ENCODE measurements around the gene ZNF428. TPM values are rescaled to one million over a fixed set of nuclear protein-coding genes. Genes with fewer than 3 reads are reported as not detected.
"Not testable (repeated sequence)": the region's sequence is repeated elsewhere in the genome, so short reads cannot be mapped to it uniquely, and the experiment has no call there.

The ZNF428 gene
- total and polyA plus RNA-seq, 3 experiments from 2014 or later = 22.0 to 23.8 (median 23.6) TPM

GRCh38 chr19:43638995-43639518 is 19.6 kb upstream of the ZNF428 start:
- H3K36me3 Mint-ChIP-seq = no peaks in the 10 kb centered on the region
- peaks cover 15% of the 10 kb centered on the region for H3K27me3 ChIP-seq (ENCODE audit: insufficient read depth, low read length, poor library complexity, severe bottlenecking)

GRCh38 chr19:43638214-43638994 is 19.0 kb upstream of the ZNF428 start:
- ChIA-PET POLR2A (no interaction called here), CTCF (no interaction called here)
- peak overlapping the region; percentile 75 to 88 (median 82) for H3K4me3 Mint-ChIP-seq
- H3K27me3 ChIP-seq (ENCODE audit: insufficient read depth, low read length, poor library complexity, severe bottlenecking) = peaks cover 15% of the 10 kb centered on the region
- DNase-seq = no peak
- no peaks in the 10 kb centered on the region for H3K9me3 ChIP-seq (ENCODE audit: low read length)
- H3K36me3 ChIP-seq (ENCODE audit: insufficient read depth, low read length) = no peaks in the 10 kb centered on the region
- peak overlapping the region in 2 of 8 donors; percentile 6 to 88 for H3K27ac Mint-ChIP-seq
- H3K4me1 ChIP-seq (ENCODE audit: insufficient read depth, low read length) = peaks cover 12% of the 10 kb centered on the region
- H3K36me3 Mint-ChIP-seq = no peaks in the 10 kb centered on the region
- H3K4me3 ChIP-seq (ENCODE audit: low read length) = no peak overlapping the region
- no peak overlapping the region for H3K27ac ChIP-seq (ENCODE audit: low read depth, low read length)
- H3K9me3 Mint-ChIP-seq = no peaks in the 10 kb centered on the region
- H3K4me1 Mint-ChIP-seq = peaks cover 6 to 21% (median 9%) of the 10 kb centered on the region in 3 donors
- peaks cover 23 to 54% of the 10 kb centered on the region in 2 donors for H3K27me3 Mint-ChIP-seq

More at GRCh38 chr19:43638995-43639518, 19.6 kb upstream of the ZNF428 start:
- Histone ChIP-seq H3K27ac (ENCODE audit: low read depth, low read length) (no peak overlapping the region), H3K4me3 (ENCODE audit: low read length) (no peak overlapping the region), H3K4me1 (ENCODE audit: insufficient read depth, low read length) (peaks cover 12% of the 10 kb centered on the region), H3K36me3 (ENCODE audit: insufficient read depth, low read length) (no peaks in the 10 kb centered on the region), H3K9me3 (ENCODE audit: low read length) (no peaks in the 10 kb centered on the region)
- DNase-seq = no peak
- Mint-ChIP-seq H3K4me3 (peak overlapping the region; percentile 75 to 88 (median 82)), H3K4me1 (peaks cover 6 to 21% (median 9%) of the 10 kb centered on the region in 3 donors), H3K27ac (peak overlapping the region in 5 of 8 donors; percentile 20 to 97 (median 85)), H3K27me3 (peaks cover 22 to 50% of the 10 kb centered on the region in 2 donors), H3K9me3 (no peaks in the 10 kb centered on the region)
- ChIA-PET POLR2A (no interaction called here), CTCF (no interaction called here)

DNA sequence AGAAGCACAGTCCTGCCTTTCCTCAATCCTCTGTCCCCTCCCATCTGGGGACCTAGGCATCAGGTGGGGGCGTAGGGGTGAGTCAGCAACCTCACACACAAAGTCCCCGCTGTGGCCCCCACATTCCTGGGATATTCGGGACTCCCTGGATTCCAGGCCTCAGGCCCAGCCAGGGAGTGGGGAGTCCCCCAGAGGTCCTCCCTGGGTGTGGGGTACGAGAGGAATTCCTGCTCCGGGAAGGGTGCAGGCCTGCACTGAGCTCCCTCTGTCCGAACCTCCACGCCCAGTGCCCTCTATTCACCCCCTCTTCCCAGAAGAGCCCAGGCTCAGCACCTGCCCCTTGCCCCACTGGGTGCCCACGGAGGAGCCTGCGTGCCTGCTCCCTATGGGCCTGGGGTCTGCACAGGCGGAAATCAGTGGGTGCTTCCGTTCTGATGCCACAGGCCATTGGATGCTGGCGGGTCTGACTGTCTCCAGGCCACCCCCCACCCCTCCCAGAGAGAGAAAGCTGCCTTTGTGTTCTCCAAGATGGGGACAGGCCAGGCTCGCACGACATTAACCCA is 16.8 kb upstream of the ZNF428 start:
- Mint-ChIP-seq H3K27ac (peak overlapping the region in 1 of 8 donors; percentile 33), H3K27me3 (peaks cover 22 to 61% of the 10 kb centered on the region in 2 donors), H3K36me3 (no peaks in the 10 kb centered on the region), H3K4me3 (no peak overlapping the region), H3K9me3 (no peaks in the 10 kb centered on the region), H3K4me1 (peaks cover 6 to 17% (median 8%) of the 10 kb centered on the region in 3 donors)
- peaks cover 15% of the 10 kb centered on the region for H3K27me3 ChIP-seq (ENCODE audit: insufficient read depth, low read length, poor library complexity, severe bottlenecking)
- POLR2A ChIA-PET = no interaction called here
- H3K4me1 ChIP-seq (ENCODE audit: insufficient read depth, low read length) = peaks cover 12% of the 10 kb centered on the region
- no peaks in the 10 kb centered on the region for H3K9me3 ChIP-seq (ENCODE audit: low read length)
- H3K4me3 ChIP-seq (ENCODE audit: low read length) = no peak overlapping the region
- H3K27ac ChIP-seq (ENCODE audit: low read depth, low read length) = no peak overlapping the region
- no peak for DNase-seq
- CTCF ChIA-PET = no interaction called here
- no peaks in the 10 kb centered on the region for H3K36me3 ChIP-seq (ENCODE audit: insufficient read depth, low read length)

DNA sequence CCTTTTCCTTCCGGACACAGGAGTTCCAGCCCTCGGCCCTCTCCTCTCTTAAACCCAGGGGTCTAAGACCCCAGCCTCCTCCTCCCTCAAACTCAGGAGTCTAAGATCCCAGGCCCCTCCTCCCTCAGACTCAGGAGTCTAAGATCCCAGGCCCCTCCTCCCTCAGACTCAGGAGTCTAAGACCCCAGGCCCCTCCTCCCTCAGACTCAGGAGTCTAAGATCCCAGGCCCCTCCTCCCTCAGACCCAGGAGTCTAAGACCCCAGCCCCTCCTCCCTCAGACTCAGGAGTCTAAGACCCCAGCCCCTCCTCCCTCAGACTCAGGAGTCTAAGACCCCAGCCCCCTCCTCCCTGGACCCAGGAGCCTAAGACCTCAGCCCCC is 16.1 kb upstream of the ZNF428 start:
- POLR2A ChIA-PET; CTCF ChIA-PET; H3K36me3 ChIP-seq (ENCODE audit: insufficient read depth, low read length); H3K9me3 Mint-ChIP-seq; H3K4me3 ChIP-seq (ENCODE audit: low read length); H3K27ac ChIP-seq (ENCODE audit: low read depth, low read length); H3K9me3 ChIP-seq (ENCODE audit: low read length); H3K36me3 Mint-ChIP-seq; DNase-seq: not testable (repeated sequence)
- Mint-ChIP-seq H3K4me1 (peaks cover 5 to 14% (median 6%) of the 10 kb centered on the region in 3 donors), H3K4me3 (peak overlapping the region in 1 of 7 donors; percentile 49), H3K27ac (peak overlapping the region in 1 of 8 donors; percentile 75), H3K27me3 (peaks cover 19 to 56% of the 10 kb centered on the region in 2 donors)
- Histone ChIP-seq H3K27me3 (ENCODE audit: insufficient read depth, low read length, poor library complexity, severe bottlenecking) (peaks cover 15% of the 10 kb centered on the region), H3K4me1 (ENCODE audit: insufficient read depth, low read length) (peaks cover 11% of the 10 kb centered on the region)

GRCh38 chr19:43634872-43635560 is 15.6 kb upstream of the ZNF428 start:
- H3K36me3 Mint-ChIP-seq = no peaks in the 10 kb centered on the region
- H3K27ac Mint-ChIP-seq = no peak overlapping the region
- Histone ChIP-seq H3K4me3 (ENCODE audit: low read length) (no peak overlapping the region), H3K9me3 (ENCODE audit: low read length) (no peaks in the 10 kb centered on the region), H3K27me3 (ENCODE audit: insufficient read depth, low read length, poor library complexity, severe bottlenecking) (peaks cover 15% of the 10 kb centered on the region), H3K4me1 (ENCODE audit: insufficient read depth, low read length) (peaks cover 6% of the 10 kb centered on the region), H3K36me3 (ENCODE audit: insufficient read depth, low read length) (no peaks in the 10 kb centered on the region), H3K27ac (ENCODE audit: low read depth, low read length) (no peak overlapping the region)
- ChIA-PET CTCF (interaction anchor here (1.2 kb wide), 1 partner anchor 80 kb away, joined by 3 read pairs; no protein-coding TSS in a partner anchor), POLR2A (no interaction called here)
- H3K4me1 Mint-ChIP-seq = peaks cover 4 to 10% (median 6%) of the 10 kb centered on the region in 3 donors
- H3K9me3 Mint-ChIP-seq = no peaks in the 10 kb centered on the region
- no peak for DNase-seq
- H3K27me3 Mint-ChIP-seq = peaks cover 19 to 52% of the 10 kb centered on the region in 2 donors
- peak overlapping the region in 2 of 7 donors; percentile 49 to 67 for H3K4me3 Mint-ChIP-seq

- Histone ChIP-seq H3K27ac (ENCODE audit: low read depth, low read length) (no peak overlapping the region), H3K4me1 (ENCODE audit: insufficient read depth, low read length) (peaks cover 6% of the 10 kb centered on the region), H3K27me3 (ENCODE audit: insufficient read depth, low read length, poor library complexity, severe bottlenecking) (peaks cover 15% of the 10 kb centered on the region), H3K9me3 (ENCODE audit: low read length) (no peaks in the 10 kb centered on the region), H3K36me3 (ENCODE audit: insufficient read depth, low read length) (no peaks in the 10 kb centered on the region), H3K4me3 (ENCODE audit: low read length) (no peak overlapping the region)
- no peak overlapping the region for H3K4me3 Mint-ChIP-seq
- no peaks in the 10 kb centered on the region for H3K36me3 Mint-ChIP-seq
- ChIA-PET POLR2A (no interaction called here), CTCF (interaction anchor here (1.2 kb wide), 1 partner anchor 79 kb away, joined by 3 read pairs; no protein-coding TSS in a partner anchor)
- H3K27ac Mint-ChIP-seq = no peak overlapping the region
- no peaks in the 10 kb centered on the region for H3K9me3 Mint-ChIP-seq
- H3K27me3 Mint-ChIP-seq = peaks cover 19 to 51% of the 10 kb centered on the region in 2 donors
- H3K4me1 Mint-ChIP-seq = peaks cover 4 to 7% (median 6%) of the 10 kb centered on the region in 3 donors
- DNase-seq = no peak
These were observed 15.1 kb upstream of the ZNF428 start for GRCh38 chr19:43634506-43634871.

- POLR2A ChIA-PET = interaction anchor here (0.6 kb wide), 1 partner anchor 72 kb away, joined by 6 read pairs; no protein-coding TSS in a partner anchor
- H3K27me3 Mint-ChIP-seq = peaks cover 17 to 49% of the 10 kb centered on the region in 2 donors
- Histone ChIP-seq H3K9me3 (ENCODE audit: low read length) (no peaks in the 10 kb centered on the region), H3K4me3 (ENCODE audit: low read length) (no peak overlapping the region), H3K36me3 (ENCODE audit: insufficient read depth, low read length) (no peaks in the 10 kb centered on the region), H3K27me3 (ENCODE audit: insufficient read depth, low read length, poor library complexity, severe bottlenecking) (peaks cover 13% of the 10 kb centered on the region), H3K4me1 (ENCODE audit: insufficient read depth, low read length) (peaks cover 4% of the 10 kb centered on the region), H3K27ac (ENCODE audit: low read depth, low read length) (no peak overlapping the region)
- no peaks in the 10 kb centered on the region for H3K36me3 Mint-ChIP-seq
- no peak for DNase-seq
- H3K4me1 Mint-ChIP-seq = peaks cover 4 to 5% (median 4%) of the 10 kb centered on the region in 3 donors
- no peak overlapping the region for H3K27ac Mint-ChIP-seq
- CTCF ChIA-PET = interaction anchor here (1.2 kb wide), 1 partner anchor 79 kb away, joined by 3 read pairs; no protein-coding TSS in a partner anchor
- no peak overlapping the region for H3K4me3 Mint-ChIP-seq
- no peaks in the 10 kb centered on the region for H3K9me3 Mint-ChIP-seq
These were observed 14.6 kb upstream of the ZNF428 start for GRCh38 chr19:43634068-43634467.
